MG63 (cell line): ENCODE data around the gene GTPBP10. TPM values are rescaled to one million over a fixed set of nuclear protein-coding genes. Genes with fewer than 3 reads are reported as not detected.

ENCODE experiments used
- DNase-seq: peaks from one replicate; pipeline ENCODE4 v3.0.0-alpha.2; 2020
- H3K27me3 ChIP-seq: fragments of 250-450 bp; sonication (Bioruptor Pico); 2 replicates; pipeline ENCODE4 v1.5.1; 2020; ENCODE audit warnings: mild to moderate bottlenecking, moderate library complexity
- H3K36me3 ChIP-seq: fragments of 250-450 bp; sonication (Bioruptor Pico); 2 replicates; pipeline ENCODE4 v1.5.1; 2020; ENCODE audit warnings: mild to moderate bottlenecking, moderate library complexity
- H3K4me3 ChIP-seq: fragments of 250-450 bp; sonication (Bioruptor Pico); 2 replicates; pipeline ENCODE4 v1.5.1; 2020; ENCODE audit warnings: mild to moderate bottlenecking, moderate library complexity
- H3K9me3 ChIP-seq: fragments of 250-450 bp; sonication (Bioruptor Pico); 2 replicates; pipeline ENCODE4 v1.5.1; 2020; ENCODE audit warnings: mild to moderate bottlenecking, moderate library complexity
- total RNA-seq: library from RNA; depleted of rRNA; stranded (reverse); fragments of >200 nt; shearing (Covaris generic); gene quantifications from 2 replicates; pipeline ENCODE4 v1.2.3, GENCODE V29; 2014; ENCODE audit warnings: low replicate concordance; rRNA removed

Gene GTPBP10
- total RNA-seq, 1 experiment from 2014 or later = 8.3 TPM

- H3K9me3 ChIP-seq = no peaks in the 10 kb centered on the region
- no peak overlapping the region for H3K4me3 ChIP-seq
- no peak for DNase-seq
- peaks cover 12% of the 10 kb centered on the region for H3K36me3 ChIP-seq
- no peaks in the 10 kb centered on the region for H3K27me3 ChIP-seq
These were observed 60.9 kb downstream of the GTPBP10 start for GRCh38 chr7:90407484-90407821.

GRCh38 chr7:90408142-90408541 lies 61.6 kb downstream of the GTPBP10 start:
- H3K27me3 ChIP-seq = no peaks in the 10 kb centered on the region
- H3K36me3 ChIP-seq = peaks cover 15% of the 10 kb centered on the region
- H3K4me3 ChIP-seq = no peak overlapping the region
- no peaks in the 10 kb centered on the region for H3K9me3 ChIP-seq
- no peak for DNase-seq

- no peak overlapping the region for H3K4me3 ChIP-seq
- DNase-seq = no peak
- peaks cover 15% of the 10 kb centered on the region for H3K36me3 ChIP-seq
- no peaks in the 10 kb centered on the region for H3K9me3 ChIP-seq
- no peaks in the 10 kb centered on the region for H3K27me3 ChIP-seq
These were observed 63.2 kb downstream of the GTPBP10 start for GRCh38 chr7:90409667-90410066.

GRCh38 chr7:90411510-90411909 lies 65.0 kb downstream of the GTPBP10 start:
- H3K36me3 ChIP-seq = peaks cover 10% of the 10 kb centered on the region
- H3K27me3 ChIP-seq = no peaks in the 10 kb centered on the region
- no peaks in the 10 kb centered on the region for H3K9me3 ChIP-seq
- no peak for DNase-seq
- H3K4me3 ChIP-seq = no peak overlapping the region

- Histone ChIP-seq H3K27me3 (no peaks in the 10 kb centered on the region), H3K9me3 (no peaks in the 10 kb centered on the region), H3K4me3 (no peak overlapping the region), H3K36me3 (peaks cover 9% of the 10 kb centered on the region)
- DNase-seq = no peak
These were observed 66.1 kb downstream of the GTPBP10 start for GRCh38 chr7:90412458-90413184.

GRCh38 chr7:90413185-90413528 lies 66.6 kb downstream of the GTPBP10 start:
- DNase-seq = no peak
- Histone ChIP-seq H3K27me3 (no peaks in the 10 kb centered on the region), H3K4me3 (no peak overlapping the region), H3K36me3 (peaks cover 9% of the 10 kb centered on the region), H3K9me3 (no peaks in the 10 kb centered on the region)

- H3K36me3 ChIP-seq = no peaks in the 10 kb centered on the region
- H3K9me3 ChIP-seq = no peaks in the 10 kb centered on the region
- no peaks in the 10 kb centered on the region for H3K27me3 ChIP-seq
- H3K4me3 ChIP-seq = no peak overlapping the region
- DNase-seq = no peak
These were observed 75.1 kb downstream of the GTPBP10 start for GRCh38 chr7:90421651-90422050.

GRCh38 chr7:90424720-90425119 lies 78.2 kb downstream of the GTPBP10 start:
- Histone ChIP-seq H3K9me3 (no peaks in the 10 kb centered on the region), H3K36me3 (no peaks in the 10 kb centered on the region)

GRCh38 chr7:90425376-90425775 lies 78.9 kb downstream of the GTPBP10 start:
- no peak for DNase-seq
- no peaks in the 10 kb centered on the region for H3K9me3 ChIP-seq

More at GRCh38 chr7:90424720-90425119, 78.2 kb downstream of the GTPBP10 start:
- no peak overlapping the region for H3K4me3 ChIP-seq
- no peak for DNase-seq
- no peaks in the 10 kb centered on the region for H3K27me3 ChIP-seq

GRCh38 chr7:90430614-90431460 lies 84.3 kb downstream of the GTPBP10 start:
- no peak overlapping the region for H3K4me3 ChIP-seq
- no peaks in the 10 kb centered on the region for H3K27me3 ChIP-seq
- DNase-seq = no peak
- no peaks in the 10 kb centered on the region for H3K36me3 ChIP-seq
- H3K9me3 ChIP-seq = no peaks in the 10 kb centered on the region; the same call in 1 of the 2 replicates

More at GRCh38 chr7:90425376-90425775, 78.9 kb downstream of the GTPBP10 start:
- no peaks in the 10 kb centered on the region for H3K27me3 ChIP-seq
- no peak overlapping the region for H3K4me3 ChIP-seq
- H3K36me3 ChIP-seq = no peaks in the 10 kb centered on the region

- Histone ChIP-seq H3K27me3 (no peaks in the 10 kb centered on the region), H3K9me3 (no peaks in the 10 kb centered on the region; the same call in 1 of the 2 replicates), H3K4me3 (no peak overlapping the region)
These were observed 86.2 kb downstream of the GTPBP10 start for GRCh38 chr7:90432752-90433151.

GRCh38 chr7:90433221-90433620 lies 86.7 kb downstream of the GTPBP10 start:
- Histone ChIP-seq H3K4me3 (no peak overlapping the region), H3K36me3 (no peaks in the 10 kb centered on the region), H3K9me3 (no peaks in the 10 kb centered on the region; the same call in 1 of the 2 replicates), H3K27me3 (no peaks in the 10 kb centered on the region)
- no peak for DNase-seq

More at GRCh38 chr7:90432752-90433151, 86.2 kb downstream of the GTPBP10 start:
- no peaks in the 10 kb centered on the region for H3K36me3 ChIP-seq
- DNase-seq = no peak

Other genes with a start within 250 kb of the GTPBP10 start
- 30.1 and 80.7 TPM in 2 replicates for gene STEAP1, start 192.2 kb upstream of the GTPBP10 start, total RNA-seq
- gene STEAP2, start 135.0 kb upstream of the GTPBP10 start, total RNA-seq = 1.2 and 2.0 TPM in 2 replicates
- gene CFAP69, start 101.5 kb upstream of the GTPBP10 start, total RNA-seq = 0.44 and 1.8 TPM in 2 replicates
- gene FAM237B, start 25.4 kb upstream of the GTPBP10 start, total RNA-seq = not detected in 2 replicates
- 1.9 and 2.3 TPM in 2 replicates for gene CLDN12, start 56.7 kb downstream of the GTPBP10 start, total RNA-seq
- not detected in 2 replicates for gene PTTG1IP2, start 122.9 kb downstream of the GTPBP10 start, total RNA-seq
- gene CDK14, start 249.6 kb downstream of the GTPBP10 start, total RNA-seq = 7.5 and 13.2 TPM in 2 replicates